GM19452 (cell line): Measurements from ENCODE around the gene ADGRL3.
"Not testable (repeated sequence)": the region's sequence is repeated elsewhere in the genome, so short reads cannot be mapped to it uniquely, and the experiment has no call there.

Experiments used
- ATAC-seq: cut with Tn5 transposase; IDR thresholded peaks from one replicate; pipeline ENCODE4 v1.9.1; 2021; ENCODE audit not compliant: unreplicated experiment

ADGRL3 gene

GRCh38 chr4:61336488-61336887 lies 136.4 kb downstream of the ADGRL3 start:
- ATAC-seq: no peak

GRCh38 chr4:61336916-61337315 lies 136.8 kb downstream of the ADGRL3 start:
- no peak for ATAC-seq

GRCh38 chr4:61342061-61342460 lies 141.9 kb downstream of the ADGRL3 start:
- ATAC-seq: no peak

- no peak for ATAC-seq
Observed at GRCh38 chr4:61350932-61351331, 150.8 kb downstream of the ADGRL3 start.

GRCh38 chr4:61356696-61357095 lies 156.6 kb downstream of the ADGRL3 start:
- no peak for ATAC-seq

- ATAC-seq: no peak
Observed at GRCh38 chr4:61359301-61359700, 159.2 kb downstream of the ADGRL3 start.

GRCh38 chr4:61372817-61373216 lies 172.7 kb downstream of the ADGRL3 start:
- ATAC-seq: not testable (repeated sequence)

- no peak for ATAC-seq
Observed at GRCh38 chr4:61373901-61374440, 173.8 kb downstream of the ADGRL3 start.

- ATAC-seq: no peak
Observed at GRCh38 chr4:61374447-61374891, 174.3 kb downstream of the ADGRL3 start.

GRCh38 chr4:61375301-61375700 lies 175.2 kb downstream of the ADGRL3 start:
- ATAC-seq: no peak

GRCh38 chr4:61376301-61376700 lies 176.2 kb downstream of the ADGRL3 start:
- ATAC-seq: no peak

GRCh38 chr4:61379406-61379805 lies 179.3 kb downstream of the ADGRL3 start:
- ATAC-seq: no peak

GRCh38 chr4:61380865-61381264 lies 180.7 kb downstream of the ADGRL3 start:
- no peak for ATAC-seq

GRCh38 chr4:61385256-61385655 lies 185.1 kb downstream of the ADGRL3 start:
- no peak for ATAC-seq

GRCh38 chr4:61387372-61387771 lies 187.2 kb downstream of the ADGRL3 start:
- not testable (repeated sequence) for ATAC-seq

GRCh38 chr4:61389640-61390039 lies 189.5 kb downstream of the ADGRL3 start:
- ATAC-seq: no peak

GRCh38 chr4:61395754-61396153 lies 195.6 kb downstream of the ADGRL3 start:
- ATAC-seq: no peak

- ATAC-seq: no peak
Observed at GRCh38 chr4:61397174-61397573, 197.0 kb downstream of the ADGRL3 start.

GRCh38 chr4:61400439-61401038 lies 200.4 kb downstream of the ADGRL3 start:
- ATAC-seq: no peak

- ATAC-seq: no peak
Observed at GRCh38 chr4:61401771-61402170, 201.6 kb downstream of the ADGRL3 start.

- no peak for ATAC-seq
Observed at GRCh38 chr4:61405307-61405706, 205.2 kb downstream of the ADGRL3 start.

- ATAC-seq: no peak
Observed at GRCh38 chr4:61406677-61407076, 206.6 kb downstream of the ADGRL3 start.
